ENCODE data around the gene POU2F3. TPM values are rescaled to one million over a fixed set of nuclear protein-coding genes. Genes with fewer than 3 reads are reported as not detected.

Gene POU2F3
- total RNA-seq, 2 experiments from 2014 or later, result not detected

- no peaks in the 10 kb centered on the region for H3K9me3 Mint-ChIP-seq
- no peak for DNase-seq
- H3K27ac Mint-ChIP-seq, result no peak overlapping the region
- peaks cover 56% of the 10 kb centered on the region for H3K27me3 Mint-ChIP-seq
- H3K36me3 Mint-ChIP-seq, result no peaks in the 10 kb centered on the region
- H3K4me3 Mint-ChIP-seq, result no peak overlapping the region
- H3K4me1 Mint-ChIP-seq, result no peaks in the 10 kb centered on the region
Measured at GRCh38 chr11:120293038-120293800, 53.3 kb downstream of the POU2F3 start.

GRCh38 chr11:120294096-120294495 is 54.2 kb downstream of the POU2F3 start:
- H3K27ac Mint-ChIP-seq, result no peak overlapping the region
- H3K36me3 Mint-ChIP-seq, result no peaks in the 10 kb centered on the region
- no peaks in the 10 kb centered on the region for H3K9me3 Mint-ChIP-seq
- DNase-seq, result no peak
- H3K4me1 Mint-ChIP-seq, result no peaks in the 10 kb centered on the region
- peaks cover 57% of the 10 kb centered on the region for H3K27me3 Mint-ChIP-seq
- no peak overlapping the region for H3K4me3 Mint-ChIP-seq

- H3K27me3 Mint-ChIP-seq, result peaks cover 52% of the 10 kb centered on the region
- DNase-seq, result no peak
- no peaks in the 10 kb centered on the region for H3K36me3 Mint-ChIP-seq
- H3K4me3 Mint-ChIP-seq, result no peak overlapping the region
- no peaks in the 10 kb centered on the region for H3K4me1 Mint-ChIP-seq
- H3K9me3 Mint-ChIP-seq, result no peaks in the 10 kb centered on the region
- no peak overlapping the region for H3K27ac Mint-ChIP-seq
Measured at GRCh38 chr11:120295099-120295498, 55.2 kb downstream of the POU2F3 start.

GRCh38 chr11:120296554-120296953 is 56.6 kb downstream of the POU2F3 start:
- Mint-ChIP-seq H3K4me3 (no peak overlapping the region), H3K27ac (no peak overlapping the region), H3K4me1 (no peaks in the 10 kb centered on the region), H3K9me3 (no peaks in the 10 kb centered on the region), H3K36me3 (no peaks in the 10 kb centered on the region), H3K27me3 (peaks cover 43% of the 10 kb centered on the region)
- DNase-seq, result no peak

- Mint-ChIP-seq H3K4me3 (no peak overlapping the region), H3K9me3 (no peaks in the 10 kb centered on the region), H3K27ac (no peak overlapping the region), H3K4me1 (no peaks in the 10 kb centered on the region), H3K27me3 (peaks cover 42% of the 10 kb centered on the region), H3K36me3 (no peaks in the 10 kb centered on the region)
- DNase-seq, result no peak
Measured at GRCh38 chr11:120298461-120298860, 58.5 kb downstream of the POU2F3 start.

- H3K27ac Mint-ChIP-seq, result no peak overlapping the region
- no peaks in the 10 kb centered on the region for H3K36me3 Mint-ChIP-seq
- no peak for DNase-seq
- H3K4me3 Mint-ChIP-seq, result no peak overlapping the region
- no peaks in the 10 kb centered on the region for H3K4me1 Mint-ChIP-seq
- H3K27me3 Mint-ChIP-seq, result peaks cover 24% of the 10 kb centered on the region
- no peaks in the 10 kb centered on the region for H3K9me3 Mint-ChIP-seq
Measured at GRCh38 chr11:120302001-120302805, 62.3 kb downstream of the POU2F3 start.

GRCh38 chr11:120303004-120303637 is 63.2 kb downstream of the POU2F3 start:
- peak; percentile 59 for DNase-seq
- Mint-ChIP-seq H3K4me3 (no peak overlapping the region), H3K27ac (no peak overlapping the region), H3K9me3 (no peaks in the 10 kb centered on the region), H3K36me3 (no peaks in the 10 kb centered on the region), H3K4me1 (no peaks in the 10 kb centered on the region), H3K27me3 (peaks cover 21% of the 10 kb centered on the region)

- Mint-ChIP-seq H3K4me1 (no peaks in the 10 kb centered on the region), H3K27ac (no peak overlapping the region), H3K27me3 (peaks cover 19% of the 10 kb centered on the region), H3K36me3 (no peaks in the 10 kb centered on the region), H3K4me3 (no peak overlapping the region), H3K9me3 (no peaks in the 10 kb centered on the region)
- no peak for DNase-seq
Measured at GRCh38 chr11:120304526-120304925, 64.6 kb downstream of the POU2F3 start.

- Mint-ChIP-seq H3K36me3 (no peaks in the 10 kb centered on the region), H3K4me1 (no peaks in the 10 kb centered on the region), H3K27me3 (peaks cover 16% of the 10 kb centered on the region), H3K9me3 (no peaks in the 10 kb centered on the region), H3K4me3 (no peak overlapping the region), H3K27ac (no peak overlapping the region)
- DNase-seq, result no peak
Measured at GRCh38 chr11:120305286-120305685, 65.3 kb downstream of the POU2F3 start.

- no peak overlapping the region for H3K27ac Mint-ChIP-seq
- H3K4me1 Mint-ChIP-seq, result no peaks in the 10 kb centered on the region
- no peaks in the 10 kb centered on the region for H3K36me3 Mint-ChIP-seq
- no peak for DNase-seq
- peaks cover 16% of the 10 kb centered on the region for H3K27me3 Mint-ChIP-seq
- no peak overlapping the region for H3K4me3 Mint-ChIP-seq
- no peaks in the 10 kb centered on the region for H3K9me3 Mint-ChIP-seq
Measured at GRCh38 chr11:120306519-120307242, 66.7 kb downstream of the POU2F3 start.

GRCh38 chr11:120307476-120307875 is 67.5 kb downstream of the POU2F3 start:
- Mint-ChIP-seq H3K27me3 (peaks cover 11% of the 10 kb centered on the region), H3K27ac (no peak overlapping the region), H3K9me3 (no peaks in the 10 kb centered on the region), H3K4me3 (no peak overlapping the region), H3K4me1 (no peaks in the 10 kb centered on the region), H3K36me3 (no peaks in the 10 kb centered on the region)
- no peak for DNase-seq

- Mint-ChIP-seq H3K27me3 (peaks cover 10% of the 10 kb centered on the region), H3K27ac (no peak overlapping the region), H3K36me3 (no peaks in the 10 kb centered on the region), H3K4me3 (no peak overlapping the region), H3K4me1 (no peaks in the 10 kb centered on the region), H3K9me3 (no peaks in the 10 kb centered on the region)
- no peak for DNase-seq
Measured at GRCh38 chr11:120308081-120308480, 68.1 kb downstream of the POU2F3 start.

GRCh38 chr11:120310870-120311269 is 70.9 kb downstream of the POU2F3 start:
- H3K36me3 Mint-ChIP-seq, result no peaks in the 10 kb centered on the region
- peaks cover 6% of the 10 kb centered on the region for H3K27me3 Mint-ChIP-seq
- no peaks in the 10 kb centered on the region for H3K4me1 Mint-ChIP-seq
- H3K9me3 Mint-ChIP-seq, result no peaks in the 10 kb centered on the region
- DNase-seq, result no peak
- H3K27ac Mint-ChIP-seq, result no peak overlapping the region
- H3K4me3 Mint-ChIP-seq, result no peak overlapping the region

- no peak for DNase-seq
- peaks cover 17% of the 10 kb centered on the region for H3K27me3 Mint-ChIP-seq
- H3K27ac Mint-ChIP-seq, result no peak overlapping the region
- no peak overlapping the region for H3K4me3 Mint-ChIP-seq
- no peaks in the 10 kb centered on the region for H3K36me3 Mint-ChIP-seq
- H3K4me1 Mint-ChIP-seq, result no peaks in the 10 kb centered on the region
- no peaks in the 10 kb centered on the region for H3K9me3 Mint-ChIP-seq
Measured at GRCh38 chr11:120314861-120315260, 74.9 kb downstream of the POU2F3 start.

Measured in activated naive CD8-positive, alpha-beta T cell treated with anti-CD3 and anti-CD28 coated beads for 36 hours (primary cell).